Stimulated activated effector memory CD8-positive, alpha-beta T cell treated with anti-CD3 and anti-CD28 coated beads, Interleukin-12 subunit alpha, Interleukin-12 subunit beta, amount 100 ng/mL, for 72 hours (primary cell): ENCODE results near the gene GLDN.

Source experiments
- ATAC-seq: fragments of 150-1000 bp; cut with Tn5 transposase; 2 replicates; pipeline ENCODE4 v1.10.0; 2021
- DNase-seq, 2 donors: peaks; one replicate each; pipeline ENCODE4 v3.0.0; 2021 to 2022; ENCODE audit warnings: low spot score in 2 of 2
- H3K27ac Mint-ChIP-seq: one replicate; pipeline ENCODE4 v1.8.0; 2022; ENCODE audit warnings: mild to moderate bottlenecking, mixed read lengths
- H3K36me3 Mint-ChIP-seq: one replicate; pipeline ENCODE4 v1.8.0; 2022; ENCODE audit warnings: mild to moderate bottlenecking, mixed read lengths
- H3K4me1 Mint-ChIP-seq: one replicate; pipeline ENCODE4 v1.8.0; 2022; ENCODE audit warnings: mixed read lengths
- H3K4me3 Mint-ChIP-seq: one replicate; pipeline ENCODE4 v1.8.0; 2022; ENCODE audit warnings: mild to moderate bottlenecking, mixed read lengths
- H3K9me3 Mint-ChIP-seq: one replicate; pipeline ENCODE4 v1.8.0; 2022; ENCODE audit warnings: mixed read lengths

GLDN gene

DNA sequence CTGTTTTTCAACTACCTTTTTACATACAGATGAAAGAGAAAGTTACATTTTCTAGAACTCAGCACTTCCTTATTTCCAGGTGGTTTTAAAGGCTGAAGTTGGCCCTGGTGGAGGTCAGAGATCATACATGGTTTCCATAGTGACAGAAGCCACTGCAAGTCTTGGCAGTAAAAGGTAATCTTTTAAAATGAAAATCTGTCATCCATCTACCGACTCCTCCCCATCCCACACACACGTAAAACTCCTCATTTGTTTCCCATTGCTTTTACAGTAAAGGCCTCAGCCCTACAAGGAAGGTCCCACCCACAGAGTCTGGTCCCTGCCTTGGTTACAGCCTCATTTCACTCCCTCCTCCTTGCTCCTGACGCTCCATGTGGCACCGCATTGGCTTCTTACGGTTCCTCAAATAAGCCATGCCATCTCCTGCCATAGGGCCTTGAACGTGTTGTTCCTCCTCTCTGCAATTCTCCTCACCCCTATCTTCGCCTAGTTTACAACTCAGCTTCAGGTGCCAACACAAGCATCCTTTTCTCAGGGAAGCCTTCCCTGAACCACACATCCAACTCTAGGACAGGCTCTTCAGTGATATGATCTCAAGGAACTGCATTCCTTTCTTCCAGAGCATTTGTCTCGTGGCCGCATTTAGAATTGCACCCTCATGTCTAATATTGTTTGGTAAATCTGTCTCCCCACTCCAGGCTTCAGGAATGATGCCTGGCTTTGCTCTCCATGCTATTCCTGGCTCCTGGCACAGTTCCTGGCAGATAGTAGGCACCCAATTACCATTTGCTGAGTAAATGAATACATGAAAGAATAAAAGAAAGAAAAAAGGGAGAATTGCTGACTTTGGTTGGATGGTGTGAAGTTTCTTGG is 5.7 kb upstream of the GLDN start:
- DNase-seq, result no peak
- no peaks in the 10 kb centered on the region for H3K4me1 Mint-ChIP-seq
- no peak for ATAC-seq
- no peak overlapping the region for H3K27ac Mint-ChIP-seq
- H3K4me3 Mint-ChIP-seq, result no peak overlapping the region
- H3K36me3 Mint-ChIP-seq, result no peaks in the 10 kb centered on the region
- peaks cover 3% of the 10 kb centered on the region for H3K9me3 Mint-ChIP-seq

DNA sequence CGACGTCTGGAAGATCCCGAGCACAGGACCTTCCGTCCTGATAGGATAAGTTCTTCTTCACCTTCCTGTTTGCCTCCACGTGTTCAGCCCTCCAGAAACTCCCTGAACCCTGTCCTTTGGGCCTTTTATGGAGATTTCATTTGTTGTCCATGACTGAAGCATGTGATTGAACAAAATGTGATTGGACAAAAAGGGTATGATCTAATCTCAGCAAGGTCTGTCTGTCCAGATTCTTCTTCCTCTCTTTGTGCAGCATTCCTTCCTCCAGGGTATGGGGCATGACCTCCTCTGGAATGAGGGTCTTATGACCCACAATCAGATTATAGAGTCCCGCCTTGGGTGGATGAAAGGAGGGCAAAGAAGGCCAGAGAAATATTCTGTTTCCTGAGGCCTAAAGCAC is 3.0 kb upstream of the GLDN start, which contains the start of gene CYP19A1:
Gene CYP19A1 (minus strand): TSS at position 101 of the 400 bp plus-strand sequence. CDS start 95,684 bp downstream, outside the sequence.
- no peak for DNase-seq
- no peak for ATAC-seq
- Mint-ChIP-seq H3K36me3 (no peaks in the 10 kb centered on the region), H3K4me3 (no peak within 1 kb of the TSS), H3K27ac (no peak within 1 kb of the TSS), H3K4me1 (no peaks in the 10 kb centered on the region), H3K9me3 (peaks cover 3% of the 10 kb centered on the region)

DNA sequence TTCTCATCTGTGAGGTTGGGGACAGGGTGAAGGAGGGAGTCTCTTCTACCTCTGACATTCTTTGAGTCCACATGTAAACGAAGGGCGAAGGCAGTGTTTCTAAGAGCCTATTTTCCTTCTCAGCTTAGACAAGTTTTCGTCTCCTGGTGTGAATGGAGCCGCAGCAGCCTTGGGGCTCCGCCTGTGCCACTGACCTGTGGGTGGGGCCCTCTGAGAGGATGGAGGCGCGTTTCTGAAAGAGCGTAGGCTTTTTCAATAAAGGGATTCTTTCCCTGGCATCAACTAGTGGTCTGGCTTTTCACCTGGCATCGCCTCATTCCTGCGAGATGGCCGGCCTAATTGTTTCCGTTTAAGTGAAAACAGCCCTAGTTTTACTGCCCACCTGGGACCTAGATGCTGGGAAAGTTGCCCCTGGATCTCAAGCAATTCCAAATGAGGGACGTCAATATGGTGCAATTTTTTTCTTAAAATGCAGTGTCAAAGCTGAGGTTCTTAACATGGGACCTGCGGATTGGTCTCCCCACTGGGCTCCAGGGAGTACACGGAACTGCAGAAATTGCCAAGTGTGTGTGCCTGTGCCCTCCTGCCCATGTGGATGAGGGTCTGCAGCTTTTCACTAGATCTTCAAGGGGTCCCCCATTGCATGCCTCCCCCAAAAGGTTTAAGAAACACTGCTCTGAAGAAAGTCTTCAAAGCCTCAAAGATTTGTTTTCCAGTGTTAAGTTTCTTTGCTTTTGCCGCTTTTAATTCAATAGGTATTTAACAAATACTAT is 958 bp downstream of the GLDN start:
- peaks cover 3% of the 10 kb centered on the region for H3K9me3 Mint-ChIP-seq
- H3K4me1 Mint-ChIP-seq, result no peaks in the 10 kb centered on the region
- no peaks in the 10 kb centered on the region for H3K36me3 Mint-ChIP-seq
- DNase-seq, result no peak
- no peak for ATAC-seq
- no peak overlapping the region for H3K27ac Mint-ChIP-seq
- no peak overlapping the region for H3K4me3 Mint-ChIP-seq

DNA sequence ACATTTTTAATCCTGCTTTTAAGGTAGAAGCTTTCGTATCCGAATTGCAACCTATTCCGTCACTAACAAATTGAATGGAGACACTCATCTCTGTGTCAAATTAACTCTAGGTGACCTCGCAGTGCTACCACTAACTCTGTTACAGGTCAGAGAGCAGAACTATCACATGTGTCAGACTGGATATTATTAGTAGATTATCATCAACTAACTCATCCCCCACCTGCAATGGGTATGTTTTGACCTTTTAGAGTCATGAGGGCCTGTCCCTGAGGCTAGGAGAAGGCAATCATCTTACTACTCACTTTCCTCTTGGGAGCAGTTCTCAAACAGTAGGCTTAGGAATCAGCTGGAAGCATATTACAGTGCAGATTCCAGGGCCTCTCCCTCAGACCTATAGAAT is 2.0 kb downstream of the GLDN start:
- DNase-seq (no peak), ATAC-seq (no peak)
- no peaks in the 10 kb centered on the region for H3K4me1 Mint-ChIP-seq
- no peaks in the 10 kb centered on the region for H3K36me3 Mint-ChIP-seq
- H3K27ac Mint-ChIP-seq, result no peak overlapping the region
- H3K9me3 Mint-ChIP-seq, result peaks cover 2% of the 10 kb centered on the region
- no peak overlapping the region for H3K4me3 Mint-ChIP-seq

DNA sequence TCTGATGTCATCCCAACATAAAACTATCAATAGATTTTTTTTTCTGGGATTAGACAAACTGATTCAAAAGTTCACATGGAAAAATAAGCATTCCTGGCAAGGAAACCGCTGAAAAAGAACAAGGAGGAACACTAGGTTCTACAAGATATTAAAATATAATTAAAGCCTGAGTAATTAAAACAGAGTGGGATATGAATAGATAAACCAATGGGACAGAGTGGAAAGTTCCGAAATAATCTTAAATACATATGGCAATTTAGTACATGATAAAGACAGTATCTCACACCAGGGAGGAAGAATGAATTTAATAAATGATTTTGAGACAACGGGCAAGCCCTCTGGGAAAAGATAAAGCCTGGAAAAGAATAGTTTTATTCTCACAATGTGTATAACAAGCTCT is 4.7 kb downstream of the GLDN start:
- ATAC-seq (no peak), DNase-seq (no peak)
- H3K4me3 Mint-ChIP-seq, result no peak overlapping the region
- no peaks in the 10 kb centered on the region for H3K36me3 Mint-ChIP-seq
- no peak overlapping the region for H3K27ac Mint-ChIP-seq
- H3K9me3 Mint-ChIP-seq, result no peaks in the 10 kb centered on the region
- no peaks in the 10 kb centered on the region for H3K4me1 Mint-ChIP-seq

DNA sequence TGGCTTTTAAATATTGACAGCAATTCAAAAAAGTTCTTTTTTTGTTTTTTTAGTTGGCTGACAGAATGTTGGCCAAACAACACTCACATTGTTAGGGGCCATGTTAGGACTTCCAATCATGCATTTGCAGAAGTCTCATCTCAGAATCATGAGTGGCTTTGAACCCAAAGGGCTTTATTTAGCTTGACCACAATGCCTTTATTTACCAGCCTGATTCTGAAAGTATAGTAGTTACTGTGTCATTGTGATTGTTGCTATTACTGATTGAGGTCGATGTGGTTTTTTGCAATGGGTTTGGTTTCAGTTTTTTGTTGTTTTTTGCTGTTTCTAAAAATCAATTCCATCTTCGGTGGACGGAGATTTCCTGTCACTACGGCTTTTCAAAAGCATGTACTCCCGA is 7.2 kb downstream of the GLDN start:
- Mint-ChIP-seq H3K9me3 (no peaks in the 10 kb centered on the region), H3K27ac (no peak overlapping the region), H3K4me1 (no peaks in the 10 kb centered on the region), H3K36me3 (no peaks in the 10 kb centered on the region), H3K4me3 (no peak overlapping the region)
- DNase-seq, result no peak
- no peak for ATAC-seq

DNA sequence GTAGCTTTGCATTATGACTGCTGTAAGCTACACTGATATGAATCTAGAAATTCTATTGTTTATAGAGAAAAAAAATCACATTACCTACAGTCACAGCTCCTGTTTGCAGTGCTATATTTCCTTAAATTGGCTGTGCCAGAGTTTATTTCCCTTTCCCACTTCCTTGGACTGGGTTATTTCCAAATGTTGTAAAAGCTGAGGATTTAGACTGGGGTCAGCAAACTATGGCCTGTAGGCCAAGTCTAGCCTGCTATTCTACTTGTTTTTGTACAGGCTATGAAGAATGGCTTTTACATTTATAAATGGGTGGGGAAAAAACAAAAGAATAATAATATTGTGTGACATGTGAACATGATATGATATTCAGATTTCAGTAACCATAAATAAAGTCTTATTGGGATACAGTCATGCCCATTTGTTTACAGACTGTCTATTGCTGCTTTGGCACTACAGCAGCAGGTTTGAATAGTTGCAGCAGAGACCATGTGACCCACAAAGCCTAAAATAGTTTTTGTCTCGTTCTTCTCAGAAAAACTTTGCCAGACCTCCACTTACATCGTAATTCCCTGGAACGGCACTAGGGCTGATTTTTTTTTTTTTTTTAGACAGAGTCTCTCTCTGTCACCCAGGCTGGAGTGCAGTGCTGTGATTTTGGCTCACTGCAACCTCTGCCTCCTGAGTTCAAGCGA is 7.8 kb downstream of the GLDN start:
- Mint-ChIP-seq H3K4me3 (no peak overlapping the region), H3K36me3 (no peaks in the 10 kb centered on the region), H3K9me3 (no peaks in the 10 kb centered on the region), H3K4me1 (no peaks in the 10 kb centered on the region), H3K27ac (no peak overlapping the region)
- ATAC-seq (no peak), DNase-seq (no peak)

DNA sequence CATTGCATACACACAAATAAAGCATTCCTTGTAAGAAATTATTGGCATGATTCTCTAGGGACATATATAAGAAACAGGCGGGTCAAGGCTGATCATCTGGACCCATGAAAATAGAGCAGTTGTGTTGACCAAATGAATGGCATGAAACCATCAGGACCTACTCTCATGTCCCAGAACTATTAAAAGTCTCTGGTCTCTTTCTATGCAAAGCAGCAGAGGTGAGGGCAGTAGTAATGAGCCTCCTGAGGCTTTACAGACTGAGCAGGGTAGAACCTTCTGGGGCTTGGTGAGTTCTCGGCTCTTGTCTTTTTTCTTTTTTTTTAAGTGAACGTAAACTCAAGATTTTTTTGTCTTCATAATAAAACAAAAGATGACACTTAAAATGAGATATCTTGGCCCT is 9.3 kb downstream of the GLDN start:
- H3K36me3 Mint-ChIP-seq, result no peaks in the 10 kb centered on the region
- no peak overlapping the region for H3K4me3 Mint-ChIP-seq
- ATAC-seq, result no peak
- no peaks in the 10 kb centered on the region for H3K9me3 Mint-ChIP-seq
- no peaks in the 10 kb centered on the region for H3K4me1 Mint-ChIP-seq
- H3K27ac Mint-ChIP-seq, result no peak overlapping the region
- no peak for DNase-seq

DNA sequence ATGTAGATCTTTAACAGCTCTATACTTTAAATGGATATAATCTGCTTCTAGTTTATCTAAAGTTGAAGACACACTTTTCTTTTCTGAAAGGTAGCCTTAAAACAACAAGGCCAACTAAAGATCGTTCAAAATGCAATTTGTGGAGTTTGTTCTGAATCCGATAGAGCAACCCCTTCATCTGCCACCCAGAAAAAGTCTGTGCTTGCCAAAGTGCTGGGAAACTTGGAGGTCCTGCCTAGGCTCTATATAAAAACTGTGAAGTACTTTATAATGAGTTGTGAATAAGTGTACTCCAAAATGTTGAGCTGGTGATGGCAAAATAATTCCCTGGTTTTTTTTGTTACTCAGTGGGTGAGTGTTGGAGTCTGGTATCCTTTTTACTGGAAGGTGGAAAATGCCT is 12.5 kb downstream of the GLDN start:
- Mint-ChIP-seq H3K4me1 (peaks cover 6% of the 10 kb centered on the region), H3K27ac (no peak overlapping the region), H3K4me3 (no peak overlapping the region), H3K9me3 (no peaks in the 10 kb centered on the region), H3K36me3 (no peaks in the 10 kb centered on the region)
- ATAC-seq (no peak), DNase-seq (no peak)

DNA sequence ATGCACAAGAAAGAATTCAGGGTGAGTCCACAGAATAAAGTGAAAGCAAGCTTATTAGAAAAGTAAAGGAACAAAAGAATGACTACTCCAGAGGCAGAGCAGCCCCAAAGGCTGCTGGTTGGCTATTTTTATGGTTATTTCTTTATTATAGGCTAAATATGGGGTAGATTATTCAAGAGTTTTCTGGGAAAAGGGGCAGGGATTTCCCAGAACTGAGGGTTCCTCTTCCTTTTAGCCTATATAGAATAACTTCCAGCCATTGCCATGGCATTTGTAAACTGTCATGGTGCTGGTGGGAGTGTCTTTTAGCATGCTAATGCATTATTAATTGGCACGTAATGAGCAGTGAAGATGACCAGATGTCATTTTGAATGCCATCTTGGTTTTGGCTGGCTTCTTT is 13.6 kb downstream of the GLDN start:
- no peak overlapping the region for H3K27ac Mint-ChIP-seq
- ATAC-seq (no peak), DNase-seq (no peak)
- H3K36me3 Mint-ChIP-seq, result no peaks in the 10 kb centered on the region
- H3K9me3 Mint-ChIP-seq, result no peaks in the 10 kb centered on the region
- H3K4me3 Mint-ChIP-seq, result no peak overlapping the region
- H3K4me1 Mint-ChIP-seq, result peaks cover 6% of the 10 kb centered on the region

DNA sequence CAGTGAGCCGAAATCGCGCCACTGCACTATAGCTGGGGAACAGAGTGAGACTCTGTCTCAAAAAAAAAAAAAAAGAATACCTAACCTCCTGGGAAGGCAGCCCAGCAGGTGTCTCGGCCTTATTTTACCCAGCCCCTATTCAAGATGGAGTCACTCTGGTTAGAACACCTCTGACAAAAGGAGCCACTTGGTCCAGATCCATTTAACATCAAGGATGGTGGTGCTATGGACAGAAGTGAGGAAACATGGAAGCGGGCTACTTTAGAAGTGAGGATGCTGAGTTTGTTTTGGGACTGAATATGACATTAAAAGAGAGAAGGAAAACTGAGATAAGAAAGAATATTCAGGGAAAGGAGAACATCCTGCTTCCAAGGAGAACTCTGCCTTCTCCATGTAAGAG is 14.7 kb downstream of the GLDN start:
- no peaks in the 10 kb centered on the region for H3K9me3 Mint-ChIP-seq
- DNase-seq, result no peak
- ATAC-seq, result no peak
- H3K27ac Mint-ChIP-seq, result no peak overlapping the region
- H3K36me3 Mint-ChIP-seq, result no peaks in the 10 kb centered on the region
- H3K4me1 Mint-ChIP-seq, result peaks cover 6% of the 10 kb centered on the region
- H3K4me3 Mint-ChIP-seq, result no peak overlapping the region

DNA sequence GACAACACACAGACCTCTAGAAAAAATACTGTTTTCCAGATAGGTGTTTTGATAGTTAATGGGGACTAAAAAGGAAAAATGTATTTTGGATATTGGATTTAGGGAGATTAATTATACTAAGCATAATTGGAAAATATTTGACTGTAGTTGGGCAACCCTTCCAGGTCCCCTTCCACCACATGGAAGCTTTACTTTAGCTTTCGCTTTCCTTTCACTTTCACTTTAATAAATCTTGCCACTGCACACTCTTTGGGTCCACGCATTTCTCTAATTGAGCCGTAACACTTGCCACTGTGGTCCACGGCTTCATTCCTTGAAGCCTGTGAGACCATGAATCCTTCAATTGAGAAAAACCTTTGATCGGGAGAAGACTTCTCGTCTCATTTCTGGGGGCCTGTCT is 15.5 kb downstream of the GLDN start:
- H3K36me3 Mint-ChIP-seq, result no peaks in the 10 kb centered on the region
- no peak overlapping the region for H3K4me3 Mint-ChIP-seq
- H3K27ac Mint-ChIP-seq, result no peak overlapping the region
- no peak for DNase-seq
- peaks cover 6% of the 10 kb centered on the region for H3K4me1 Mint-ChIP-seq
- H3K9me3 Mint-ChIP-seq, result no peaks in the 10 kb centered on the region
- ATAC-seq, result no peak

DNA sequence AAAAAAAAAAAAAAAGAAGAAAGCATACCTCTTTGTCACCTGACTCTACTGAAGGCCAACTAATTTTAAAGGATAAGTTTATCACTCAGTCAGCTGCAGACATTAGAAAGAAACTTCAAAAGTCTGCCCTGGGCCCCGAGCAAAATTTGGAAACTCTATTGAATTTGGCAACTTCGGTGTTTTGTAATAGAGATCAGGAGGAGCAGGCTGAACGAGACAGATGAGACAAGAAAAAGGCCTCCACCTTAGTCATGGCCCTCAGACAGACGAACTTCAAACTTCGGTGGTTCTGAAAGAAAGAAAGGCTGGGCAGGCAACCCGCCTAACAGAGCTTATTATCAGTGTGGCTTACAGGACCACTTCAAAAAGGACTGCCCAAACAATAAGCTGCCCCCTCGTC is 18.5 kb downstream of the GLDN start:
- no peak for ATAC-seq
- peaks cover 6% of the 10 kb centered on the region for H3K4me1 Mint-ChIP-seq
- H3K9me3 Mint-ChIP-seq, result no peaks in the 10 kb centered on the region
- H3K27ac Mint-ChIP-seq, result no peak overlapping the region
- H3K36me3 Mint-ChIP-seq, result no peaks in the 10 kb centered on the region
- no peak overlapping the region for H3K4me3 Mint-ChIP-seq
- DNase-seq, result no peak

DNA sequence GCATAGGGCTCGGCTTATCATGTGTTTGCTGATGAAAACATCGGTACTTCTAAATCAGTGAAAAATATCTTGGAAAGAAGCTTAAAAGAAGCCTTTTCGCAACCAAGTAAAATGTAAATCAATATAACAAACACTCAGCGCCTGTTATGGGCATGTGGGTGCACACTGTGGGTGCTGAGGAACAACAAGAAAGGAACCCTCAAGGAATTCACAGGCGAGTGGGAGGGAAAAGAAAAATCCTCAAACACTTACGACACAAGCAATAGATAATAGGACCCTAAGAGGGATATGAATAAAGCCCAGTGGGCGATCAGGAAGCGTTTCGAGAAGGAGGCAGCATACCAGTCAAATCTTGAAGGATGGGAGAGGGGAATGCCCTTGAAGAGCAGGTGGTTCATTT is 21.9 kb downstream of the GLDN start:
- H3K27ac Mint-ChIP-seq, result no peak overlapping the region
- DNase-seq (no peak), ATAC-seq (no peak)
- no peaks in the 10 kb centered on the region for H3K4me1 Mint-ChIP-seq
- H3K36me3 Mint-ChIP-seq, result no peaks in the 10 kb centered on the region
- no peak overlapping the region for H3K4me3 Mint-ChIP-seq
- H3K9me3 Mint-ChIP-seq, result no peaks in the 10 kb centered on the region

DNA sequence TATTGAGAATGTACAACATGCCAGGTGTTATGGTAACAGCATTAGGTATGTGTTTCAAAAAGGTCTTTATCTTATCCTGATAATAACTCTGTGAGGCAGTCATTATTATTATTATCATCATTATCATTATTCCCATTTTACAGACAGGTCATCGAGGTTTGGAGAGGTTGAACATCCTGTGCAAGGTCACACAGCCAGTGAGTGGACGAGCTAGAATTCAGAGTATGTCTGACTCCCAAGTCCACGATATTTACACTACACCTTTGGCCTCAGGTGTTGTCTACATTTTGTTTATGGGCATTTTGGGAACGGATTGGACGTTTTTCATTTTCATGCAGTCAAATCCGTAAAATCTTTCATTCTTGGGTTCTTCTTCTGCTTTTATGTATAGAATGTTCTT is 24.0 kb downstream of the GLDN start:
- no peak overlapping the region for H3K27ac Mint-ChIP-seq

More for the DNA sequence above, 24.0 kb downstream of the GLDN start:
- Mint-ChIP-seq H3K36me3 (no peaks in the 10 kb centered on the region), H3K9me3 (no peaks in the 10 kb centered on the region), H3K4me3 (no peak overlapping the region), H3K4me1 (no peaks in the 10 kb centered on the region)
- ATAC-seq (no peak), DNase-seq (no peak)
